Neural cell (in vitro differentiated cells): ENCODE data around the gene C10orf120. TPM values are rescaled to one million over a fixed set of nuclear protein-coding genes. Genes with fewer than 3 reads are reported as not detected.

Source experiments
- H2AFZ ChIP-seq: fragments of 200-600, 300-800 bp; sonication (generic), shearing (Covaris generic); 2 replicates; pipeline ENCODE4 v1.6.0; 2014; ENCODE audit warnings: low read depth, mild to moderate bottlenecking, antibody characterized with exemption, low read length, moderate library complexity
- H3F3A ChIP-seq: fragments of 200-600 bp; shearing (Covaris generic); 2 replicates; pipeline ENCODE4 v1.6.1; 2016; ENCODE audit warnings: mild to moderate bottlenecking, moderate library complexity, mixed read lengths, antibody characterized with exemption, low read length; ENCODE audit not compliant: insufficient read depth, poor library complexity, severe bottlenecking
- H3K27ac ChIP-seq: fragments of 200-600, 300-800 bp; sonication (generic), shearing (Covaris generic); 2 replicates; pipeline ENCODE4 v1.5.1; 2014; ENCODE audit warnings: mild to moderate bottlenecking, low read length, moderate library complexity
- H3K27me3 ChIP-seq: fragments of 300-800, 200-600 bp; sonication (generic), shearing (Covaris generic); 2 replicates; pipeline ENCODE4 v1.6.0; 2014; ENCODE audit warnings: mild to moderate bottlenecking, low read depth, low read length, moderate library complexity; ENCODE audit not compliant: insufficient read depth
- H3K36me3 ChIP-seq: fragments of 300-800, 200-600 bp; sonication (generic), shearing (Covaris generic); 2 replicates; pipeline ENCODE4 v1.5.1; 2014; ENCODE audit warnings: mild to moderate bottlenecking, antibody characterized with exemption, low read length, moderate library complexity; ENCODE audit not compliant: insufficient read depth
- H3K4me2 ChIP-seq: fragments of 300-800, 200-600 bp; sonication (generic), shearing (Covaris generic); 2 replicates; pipeline ENCODE4 v1.6.0; 2014; ENCODE audit warnings: mild to moderate bottlenecking, low read length
- H3K4me3 ChIP-seq: fragments of 300-800, 200-600 bp; sonication (generic), shearing (Covaris generic); 2 replicates; pipeline ENCODE4 v1.5.1; 2014; ENCODE audit warnings: mild to moderate bottlenecking, low read length, moderate library complexity
- H3K79me2 ChIP-seq: fragments of 200-600 bp; shearing (Covaris generic); replicated peaks from 2 replicates; pipeline ENCODE4 v1.6.0; 2014; ENCODE audit warnings: mild to moderate bottlenecking, low read length, moderate library complexity; ENCODE audit not compliant: insufficient read depth
- H3K9ac ChIP-seq: fragments of 300-800, 200-600 bp; sonication (generic), shearing (Covaris generic); 2 replicates; pipeline ENCODE4 v1.6.1; 2016; ENCODE audit warnings: mild to moderate bottlenecking, low read length, mixed read lengths
- H3K9me2 ChIP-seq: fragments of 200-600 bp; shearing (Covaris generic); 2 replicates; pipeline ENCODE4 v1.6.1; 2016; ENCODE audit warnings: mild to moderate bottlenecking, low read length, mixed read lengths; ENCODE audit not compliant: insufficient read depth
- H3K9me3 ChIP-seq: fragments of 200-600, 300-800 bp; sonication (generic), shearing (Covaris generic); 2 replicates; pipeline ENCODE4 v1.6.1; 2016; ENCODE audit warnings: mild to moderate bottlenecking, mixed run types, low read length, moderate library complexity, mixed read lengths
- H4K20me1 ChIP-seq: fragments of 200-600 bp; shearing (Covaris generic); 2 replicates; pipeline ENCODE4 v1.6.1; 2016; ENCODE audit warnings: mild to moderate bottlenecking, mixed run types; ENCODE audit not compliant: insufficient read depth
- EP300 ChIP-seq: fragments of 450-650 bp; conservative IDR thresholded peaks from 2 replicates; pipeline ENCODE4 v1.6.1; 2014; ENCODE audit warnings: antibody characterized with exemption, mild to moderate bottlenecking, moderate library complexity; ENCODE audit not compliant: poor library complexity, severe bottlenecking
- EZH2 ChIP-seq: fragments of 200-600, 300-800 bp; shearing (Covaris generic), sonication (generic); IDR thresholded peaks from 2 replicates; pipeline ENCODE4 v1.6.1; 2014; ENCODE audit warnings: antibody characterized with exemption, low read length, borderline replicate concordance, mild to moderate bottlenecking; ENCODE audit not compliant: insufficient read depth, poor library complexity, severe bottlenecking
- MXI1 ChIP-seq: fragments of 450-650 bp; conservative IDR thresholded peaks from 2 replicates; pipeline ENCODE4 v1.6.1; 2014; ENCODE audit warnings: antibody characterized with exemption, mild to moderate bottlenecking; ENCODE audit not compliant: poor library complexity, severe bottlenecking
- POLR2AphosphoS5 ChIP-seq: IDR thresholded peaks from 2 replicates; pipeline ENCODE4 v1.6.1; 2012
- RAD21 ChIP-seq: fragments of 450-650 bp; conservative IDR thresholded peaks from 2 replicates; pipeline ENCODE4 v1.6.1; 2014; ENCODE audit warnings: antibody characterized with exemption, mild to moderate bottlenecking, moderate library complexity
- REST ChIP-seq: IDR thresholded peaks from 2 replicates; pipeline ENCODE4 v1.6.1; 2012; ENCODE audit warnings: borderline replicate concordance
- SMC3 ChIP-seq: fragments of 450-650 bp; conservative IDR thresholded peaks from 2 replicates; pipeline ENCODE4 v1.6.1; 2014; ENCODE audit warnings: antibody characterized with exemption, mild to moderate bottlenecking, moderate library complexity; ENCODE audit not compliant: poor library complexity
- TAF1 ChIP-seq: IDR thresholded peaks from 2 replicates; pipeline ENCODE4 v1.6.1; 2012; ENCODE audit warnings: low read depth
- polyA plus RNA-seq: library from polyadenylated mRNA; depleted of rRNA; stranded (reverse); fragments of >200 nt; gene quantifications from 2 replicates; pipeline ENCODE4 v1.2.3, GENCODE V29; 2014
- TF ChIP-seq, protein P1 (sequence below): fragments of 450-650 bp; IDR thresholded peaks from 2 replicates; pipeline ENCODE4 v1.5.1; 2014; ENCODE audit warnings: antibody characterized with exemption, mild to moderate bottlenecking, moderate library complexity; ENCODE audit not compliant: poor library complexity, severe bottlenecking

Gene C10orf120
- polyA plus RNA-seq, 1 donor from 2014 or later: not detected

DNA sequence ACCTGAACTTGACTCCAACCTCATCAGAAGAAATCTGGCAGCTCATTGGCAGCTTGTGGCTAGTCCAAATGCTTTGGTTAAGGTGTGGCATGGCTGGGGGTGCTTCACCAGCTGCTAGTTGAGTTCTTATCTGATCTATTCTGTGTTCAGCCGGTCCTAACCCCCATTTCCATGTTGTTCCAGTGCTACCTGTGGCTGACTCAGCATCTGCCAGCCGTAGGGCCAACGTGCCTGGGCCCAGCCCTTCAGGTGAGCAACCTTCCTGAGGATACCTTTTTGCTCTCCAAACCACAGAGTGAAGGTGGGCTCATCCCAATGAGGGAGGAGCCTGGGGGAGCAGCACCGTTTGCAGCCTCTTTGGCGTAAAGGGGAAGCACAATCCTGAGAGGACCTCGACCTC lies 46.8 kb upstream of the C10orf120 start:
- no peak overlapping the region for H3K4me3 ChIP-seq
- no peaks in the 10 kb centered on the region for H3K9me2 ChIP-seq
- no peak overlapping the region for H3K4me2 ChIP-seq
- no peaks in the 10 kb centered on the region for H3K36me3 ChIP-seq
- H3K79me2 ChIP-seq: no peaks in the 10 kb centered on the region
- TF ChIP-seq, protein P1, sequence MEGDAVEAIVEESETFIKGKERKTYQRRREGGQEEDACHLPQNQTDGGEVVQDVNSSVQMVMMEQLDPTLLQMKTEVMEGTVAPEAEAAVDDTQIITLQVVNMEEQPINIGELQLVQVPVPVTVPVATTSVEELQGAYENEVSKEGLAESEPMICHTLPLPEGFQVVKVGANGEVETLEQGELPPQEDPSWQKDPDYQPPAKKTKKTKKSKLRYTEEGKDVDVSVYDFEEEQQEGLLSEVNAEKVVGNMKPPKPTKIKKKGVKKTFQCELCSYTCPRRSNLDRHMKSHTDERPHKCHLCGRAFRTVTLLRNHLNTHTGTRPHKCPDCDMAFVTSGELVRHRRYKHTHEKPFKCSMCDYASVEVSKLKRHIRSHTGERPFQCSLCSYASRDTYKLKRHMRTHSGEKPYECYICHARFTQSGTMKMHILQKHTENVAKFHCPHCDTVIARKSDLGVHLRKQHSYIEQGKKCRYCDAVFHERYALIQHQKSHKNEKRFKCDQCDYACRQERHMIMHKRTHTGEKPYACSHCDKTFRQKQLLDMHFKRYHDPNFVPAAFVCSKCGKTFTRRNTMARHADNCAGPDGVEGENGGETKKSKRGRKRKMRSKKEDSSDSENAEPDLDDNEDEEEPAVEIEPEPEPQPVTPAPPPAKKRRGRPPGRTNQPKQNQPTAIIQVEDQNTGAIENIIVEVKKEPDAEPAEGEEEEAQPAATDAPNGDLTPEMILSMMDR: no peak
- TF ChIP-seq TAF1 (no peak), RAD21 (no peak), EZH2 (no peak), REST (no peak), MXI1 (no peak), SMC3 (no peak), POLR2AphosphoS5 (no peak), EP300 (no peak)
- no peak overlapping the region for H3K27ac ChIP-seq
- H2AFZ ChIP-seq: no peak overlapping the region
- no peaks in the 10 kb centered on the region for H3K27me3 ChIP-seq
- no peaks in the 10 kb centered on the region for H3F3A ChIP-seq
- H4K20me1 ChIP-seq: no peaks in the 10 kb centered on the region
- no peak overlapping the region for H3K9ac ChIP-seq
- H3K9me3 ChIP-seq: no peaks in the 10 kb centered on the region

DNA sequence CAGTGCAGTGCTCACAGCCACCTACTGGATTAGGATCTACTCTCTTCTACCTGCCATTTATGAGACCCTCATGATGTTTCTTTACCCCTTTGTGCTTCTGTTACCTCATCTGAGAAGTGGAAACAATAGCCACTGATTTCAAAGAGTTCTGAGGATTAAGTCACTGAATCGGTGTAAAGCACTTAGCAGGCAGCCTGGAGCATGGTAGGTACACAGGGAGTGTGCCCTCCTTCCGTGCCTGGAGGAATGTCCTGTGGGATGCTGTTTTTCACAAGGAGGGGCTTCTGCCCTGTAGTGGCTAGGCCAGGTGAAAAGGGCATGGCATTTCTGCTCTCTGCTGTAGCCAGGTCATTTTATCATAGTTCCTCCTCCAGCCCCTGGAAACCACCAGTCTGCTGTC lies 44.6 kb upstream of the C10orf120 start:
- Histone ChIP-seq H3F3A (no peaks in the 10 kb centered on the region), H3K79me2 (no peaks in the 10 kb centered on the region), H3K9me3 (no peaks in the 10 kb centered on the region), H2AFZ (no peak overlapping the region), H4K20me1 (no peaks in the 10 kb centered on the region), H3K9me2 (no peaks in the 10 kb centered on the region), H3K36me3 (no peaks in the 10 kb centered on the region), H3K4me2 (no peak overlapping the region), H3K4me3 (no peak overlapping the region), H3K9ac (no peak overlapping the region), H3K27ac (no peak overlapping the region), H3K27me3 (no peaks in the 10 kb centered on the region)
- no peak for TF ChIP-seq TAF1
- no peak for TF ChIP-seq MXI1
- no peak for TF ChIP-seq REST
- TF ChIP-seq RAD21: no peak
- no peak for TF ChIP-seq EP300
- no peak for TF ChIP-seq EZH2
- TF ChIP-seq, protein P1: no peak
- TF ChIP-seq POLR2AphosphoS5: no peak
- TF ChIP-seq SMC3: no peak
